OCI-LY7 (cell line): ENCODE data around the gene TMEM37.

ENCODE experiments used
- EZH2phosphoT487 ChIP-seq: fragments of 200-600 bp; sonication (generic); IDR thresholded peaks from 2 replicates; pipeline ENCODE4 v1.6.1; 2018; ENCODE audit warnings: low read depth, borderline replicate concordance, mild to moderate bottlenecking, mixed run types, antibody characterized with exemption, low read length, moderate library complexity, mixed read lengths
- TF ChIP-seq, protein P1 (sequence below): fragments of 200-600 bp; sonication (generic); conservative IDR thresholded peaks from 2 replicates; pipeline ENCODE4 v1.5.1; 2014; ENCODE audit warnings: mild to moderate bottlenecking, antibody characterized with exemption, low read length, moderate library complexity, mixed read lengths

DNA sequence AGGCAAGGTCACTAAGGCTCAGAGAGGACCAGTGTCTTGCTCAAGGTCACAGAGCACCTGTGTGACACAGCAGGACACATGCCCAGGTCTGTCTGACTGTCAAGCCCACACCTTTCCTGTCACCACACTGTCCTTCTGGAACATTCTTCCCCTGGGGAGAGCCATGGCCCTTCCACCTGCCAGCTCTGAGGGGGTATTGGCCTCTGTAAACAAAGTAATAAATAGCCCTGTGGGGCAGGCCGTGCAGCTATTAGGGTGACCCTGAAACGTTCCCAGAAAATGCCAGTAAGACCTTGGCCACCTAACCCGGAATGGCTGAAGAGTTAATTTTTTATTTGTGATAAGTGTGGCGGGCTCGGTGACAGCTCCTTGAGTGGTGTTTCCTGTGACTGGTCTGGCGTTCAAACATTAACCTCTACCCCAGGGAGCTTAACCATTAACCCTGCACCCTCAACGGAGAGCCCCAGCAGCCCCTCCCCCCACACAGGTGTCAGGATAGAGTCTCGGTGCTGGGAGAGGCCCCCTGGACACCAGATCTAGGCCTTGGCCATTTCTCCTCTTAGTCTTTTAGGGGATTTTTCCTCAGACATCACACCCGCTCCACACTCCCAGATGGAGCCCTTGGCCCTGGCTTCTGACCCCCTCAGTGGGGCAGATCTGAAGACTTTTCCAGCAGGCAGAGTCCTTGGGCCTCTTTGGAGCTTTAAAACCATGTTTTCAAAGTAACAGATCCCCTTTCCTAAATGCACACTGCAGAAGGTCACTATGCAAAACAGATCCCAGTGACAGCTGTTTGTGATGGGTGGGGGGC, 56.0 kb downstream of the TMEM37 start:
- TF ChIP-seq, protein P1, sequence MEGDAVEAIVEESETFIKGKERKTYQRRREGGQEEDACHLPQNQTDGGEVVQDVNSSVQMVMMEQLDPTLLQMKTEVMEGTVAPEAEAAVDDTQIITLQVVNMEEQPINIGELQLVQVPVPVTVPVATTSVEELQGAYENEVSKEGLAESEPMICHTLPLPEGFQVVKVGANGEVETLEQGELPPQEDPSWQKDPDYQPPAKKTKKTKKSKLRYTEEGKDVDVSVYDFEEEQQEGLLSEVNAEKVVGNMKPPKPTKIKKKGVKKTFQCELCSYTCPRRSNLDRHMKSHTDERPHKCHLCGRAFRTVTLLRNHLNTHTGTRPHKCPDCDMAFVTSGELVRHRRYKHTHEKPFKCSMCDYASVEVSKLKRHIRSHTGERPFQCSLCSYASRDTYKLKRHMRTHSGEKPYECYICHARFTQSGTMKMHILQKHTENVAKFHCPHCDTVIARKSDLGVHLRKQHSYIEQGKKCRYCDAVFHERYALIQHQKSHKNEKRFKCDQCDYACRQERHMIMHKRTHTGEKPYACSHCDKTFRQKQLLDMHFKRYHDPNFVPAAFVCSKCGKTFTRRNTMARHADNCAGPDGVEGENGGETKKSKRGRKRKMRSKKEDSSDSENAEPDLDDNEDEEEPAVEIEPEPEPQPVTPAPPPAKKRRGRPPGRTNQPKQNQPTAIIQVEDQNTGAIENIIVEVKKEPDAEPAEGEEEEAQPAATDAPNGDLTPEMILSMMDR, result no peak
- TF ChIP-seq EZH2phosphoT487, result no peak
